SK-N-SH (cell line): ENCODE measurements around the gene ELOA. TPM values are rescaled to one million over a fixed set of nuclear protein-coding genes. Genes with fewer than 3 reads are reported as not detected.

Experiments used
- CTCF ChIA-PET: fragments of 300-600, 350-600 bp; formaldehyde crosslinking; extraction: SDS; loops from one replicate; lab custom pipeline; 2021; lab: Yijun Ruan, JAX
- POLR2A ChIA-PET: fragments of 350-600 bp; sonication (Branson Sonifier 250); formaldehyde crosslinking; extraction: SDS; loops from one replicate; lab custom pipeline; 2020; ENCODE audit warnings: antibody characterized with exemption, inconsistent platforms; lab: Yijun Ruan, JAX
- DNase-seq: peaks from one replicate; pipeline ENCODE4 v3.0.0; 2012
- H2AFZ ChIP-seq: fragments of 200-600 bp; sonication (generic); 2 replicates; pipeline ENCODE4 v1.8.1; 2016; ENCODE audit warnings: antibody characterized with exemption, mild to moderate bottlenecking, low read depth
- H3F3A ChIP-seq: fragments of 200-600 bp; sonication (generic); replicated peaks from 2 replicates; pipeline ENCODE3; 2016; ENCODE audit warnings: antibody characterized with exemption, mild to moderate bottlenecking; ENCODE audit not compliant: insufficient read depth
- H3K27ac ChIP-seq, 2 experiments: fragments of 200-500 bp in 1 of 2; fragments of 200-600 bp in 1 of 2; sonication (Bioruptor generic) in 1 of 2; sonication (generic), shearing (Covaris generic) in 1 of 2; 2 replicates each; pipeline versions ENCODE4 v1.5.1 to v1.6.1; 2014 to 2016; ENCODE audit warnings: low read depth in 2 of 2, inconsistent platforms in 1 of 2, low read length in 1 of 2, mild to moderate bottlenecking in 1 of 2, mixed read lengths in 1 of 2
- H3K27me3 ChIP-seq: fragments of 200-600 bp; sonication (generic), shearing (Covaris generic); 2 replicates; pipeline ENCODE4 v1.6.1; 2016; ENCODE audit warnings: mixed run types; ENCODE audit not compliant: insufficient read depth
- H3K36me3 ChIP-seq, 2 experiments: fragments of 200-500 bp in 1 of 2; fragments of 200-600 bp in 1 of 2; sonication (Bioruptor generic) in 1 of 2; sonication (generic) in 1 of 2; replicated peaks in 1 of 2; 2 replicates each; pipeline versions ENCODE3 to v1.5.1; 2014 to 2016; ENCODE audit warnings: low read length in 1 of 2, mild to moderate bottlenecking in 1 of 2; ENCODE audit not compliant: insufficient read depth in 2 of 2, control insufficient read depth in 1 of 2
- H3K4me1 ChIP-seq, 2 experiments: fragments of 200-500 bp in 1 of 2; fragments of 200-600 bp in 1 of 2; sonication (Bioruptor generic) in 1 of 2; sonication (generic), shearing (Covaris generic) in 1 of 2; 2 replicates each; pipeline versions ENCODE4 v1.5.1 to v1.6.1; 2014 to 2016; ENCODE audit warnings: low read depth in 1 of 2, low read length in 1 of 2, mixed run types in 1 of 2; ENCODE audit not compliant: insufficient read depth in 2 of 2, control insufficient read depth in 1 of 2
- H3K4me2 ChIP-seq: fragments of 200-600 bp; sonication (generic), shearing (Covaris generic); 2 replicates; pipeline ENCODE4 v1.6.1; 2017; ENCODE audit warnings: mixed run types
- H3K4me3 ChIP-seq, 2 experiments: fragments of 200-500 bp in 1 of 2; fragments of 200-600 bp in 1 of 2; sonication (Bioruptor generic) in 1 of 2; sonication (generic), shearing (Covaris generic) in 1 of 2; 2 replicates each; pipeline versions ENCODE4 v1.5.1 to v1.8.1; 2014 to 2016; ENCODE audit warnings: low read depth in 2 of 2, inconsistent platforms in 1 of 2, low read length in 1 of 2, mild to moderate bottlenecking in 1 of 2, mixed read lengths in 1 of 2, moderate library complexity in 1 of 2
- H3K79me2 ChIP-seq: fragments of 200-600 bp; sonication (generic); 2 replicates; pipeline ENCODE4 v1.8.1; 2017; ENCODE audit warnings: mild to moderate bottlenecking; ENCODE audit not compliant: insufficient read depth
- H3K9ac ChIP-seq: fragments of 200-600 bp; sonication (generic); 2 replicates; pipeline ENCODE4 v1.6.1; 2017; ENCODE audit warnings: mixed run types
- H3K9me2 ChIP-seq: fragments of 200-600 bp; sonication (generic); 2 replicates; pipeline ENCODE4 v1.6.1; 2017; ENCODE audit warnings: mixed run types
- H3K9me3 ChIP-seq: fragments of 200-600 bp; sonication (generic); 2 replicates; pipeline ENCODE4 v1.6.1; 2017; ENCODE audit warnings: mixed run types, mild to moderate bottlenecking, moderate library complexity
- H4K20me1 ChIP-seq: fragments of 200-600 bp; sonication (generic); 2 replicates; pipeline ENCODE4 v1.6.1; 2017; ENCODE audit warnings: mild to moderate bottlenecking, mixed run types; ENCODE audit not compliant: insufficient read depth
- CHD2 ChIP-seq: fragments of 150-350 bp; IDR thresholded peaks from 2 replicates; pipeline ENCODE4 v1.6.1; 2018; ENCODE audit warnings: low read length; ENCODE audit not compliant: partially characterized antibody
- EP300 ChIP-seq, 2 experiments: IDR thresholded peaks; 2 replicates each; pipeline versions ENCODE4 v1.4.0 to v1.6.1; 2012; ENCODE audit warnings: borderline replicate concordance in 1 of 2, low read depth in 1 of 2, low read length in 1 of 2
- GABPA ChIP-seq: IDR thresholded peaks from 2 replicates; pipeline ENCODE4 v1.4.0; 2012; ENCODE audit warnings: low read depth, mild to moderate bottlenecking
- JUND ChIP-seq: IDR thresholded peaks from 2 replicates; pipeline ENCODE4 v1.4.0; 2012
- MXI1 ChIP-seq: IDR thresholded peaks from 2 replicates; pipeline ENCODE4 v1.6.1; 2012; ENCODE audit warnings: mild to moderate bottlenecking, low read depth, low read length, improper control_type of control experiment
- NRF1 ChIP-seq: IDR thresholded peaks from 2 replicates; pipeline ENCODE4 v1.6.1; 2012; ENCODE audit warnings: low read depth, mild to moderate bottlenecking, low read length
- POLR2AphosphoS5 ChIP-seq: IDR thresholded peaks from 2 replicates; pipeline ENCODE4 v1.6.1; 2012; ENCODE audit warnings: low read depth, low read length
- RFX5 ChIP-seq: IDR thresholded peaks from 2 replicates; pipeline ENCODE4 v1.6.1; 2012; ENCODE audit warnings: mild to moderate bottlenecking, improper control_type of control experiment, low read length
- SMC3 ChIP-seq: IDR thresholded peaks from 2 replicates; pipeline ENCODE4 v1.6.1; 2012; ENCODE audit warnings: low read depth, low read length, improper control_type of control experiment
- TAF1 ChIP-seq: IDR thresholded peaks from 2 replicates; pipeline ENCODE4 v1.6.1; 2012; ENCODE audit warnings: low read depth, mild to moderate bottlenecking, low read length, moderate library complexity, borderline replicate concordance
- TCF12 ChIP-seq: IDR thresholded peaks from 2 replicates; pipeline ENCODE4 v1.4.0; 2012
- TEAD4 ChIP-seq: IDR thresholded peaks from 2 replicates; pipeline ENCODE4 v1.4.0; 2012; ENCODE audit warnings: mild to moderate bottlenecking, borderline replicate concordance; ENCODE audit not compliant: insufficient read depth
- YY1 ChIP-seq: IDR thresholded peaks from 2 replicates; pipeline ENCODE4 v1.4.0; 2012; ENCODE audit warnings: low read depth, mild to moderate bottlenecking
- WGBS: methylation state at CpG from one replicate; pipeline ENCODE4 v1.1.6; 2017; ENCODE audit warnings: low lambda C conversion rate; 5-methylcytosine and 5-hydroxymethylcytosine counted together
- polyA plus RNA-seq, 3 experiments: library from polyadenylated mRNA; depleted of rRNA; stranded (reverse); fragments of >200 nt; gene quantifications; 2 replicates each; pipeline ENCODE4 v1.2.3, GENCODE V29; 2012
- TF ChIP-seq, protein P1 (sequence below): fragments of 150-350 bp; IDR thresholded peaks from 2 replicates; pipeline ENCODE4 v1.6.1; 2017; ENCODE audit warnings: antibody characterized with exemption, low read length, low read depth, borderline replicate concordance
- TF ChIP-seq, protein P2 (sequence below): IDR thresholded peaks from 2 replicates; pipeline ENCODE4 v1.4.0; 2012; ENCODE audit warnings: low read depth
- TF ChIP-seq, protein P3 (sequence below): IDR thresholded peaks from 2 replicates; pipeline ENCODE4 v1.4.0; 2012; ENCODE audit warnings: low read depth, borderline replicate concordance

The ELOA gene
- polyA plus RNA-seq, 1 of the 3 experiments (the other 2 are of a cell fraction): 14.5 TPM

DNA sequence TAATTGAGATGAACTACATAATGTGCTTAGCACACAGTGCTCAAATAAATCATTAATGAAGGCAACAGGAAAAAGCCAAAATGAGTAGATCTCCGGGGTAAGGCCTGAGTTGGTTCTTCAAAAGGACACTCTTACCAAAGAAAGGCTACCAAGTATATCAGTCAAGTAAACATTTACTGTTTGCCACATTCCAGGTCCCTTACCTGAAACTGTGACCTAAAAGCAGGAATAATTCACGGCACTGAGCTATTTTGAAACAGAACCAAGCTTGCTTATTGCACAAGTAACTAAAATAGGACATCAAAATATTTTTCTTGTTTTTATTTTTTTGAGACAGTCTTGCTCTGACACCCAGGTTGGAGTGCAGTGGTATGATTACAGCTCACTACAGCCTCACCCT lies 32.9 kb downstream of the ELOA start:
- no peak overlapping the region for H3K4me3 ChIP-seq
- no peak overlapping the region for H3K9ac ChIP-seq
- peaks cover 21% of the 10 kb centered on the region for H3F3A ChIP-seq
- H2AFZ ChIP-seq: no peak overlapping the region
- 0 out of 2 replicates have a peak overlapping the region, but pooled peaks have one; percentile 88 for H3K4me2 ChIP-seq
- no peaks in the 10 kb centered on the region for H3K27me3 ChIP-seq
- peaks cover 18 to 21% of the 10 kb centered on the region in 2 experiments; a peak in 3 of 4 replicates for H3K4me1 ChIP-seq
- no peak overlapping the region for H3K27ac ChIP-seq
- ChIA-PET CTCF (interaction anchor here (0.8 to 1.6 kb wide), 6 partner anchors 12 to 231 kb away, joined by 3 to 8 read pairs (median 3); no protein-coding TSS in a partner anchor), POLR2A (interaction anchor here (1.5 kb wide), 1 partner anchor 24 kb away, joined by 4 read pairs; the partner anchor contains the start of gene GALE)
- no peaks in the 10 kb centered on the region for H3K9me3 ChIP-seq
- H4K20me1 ChIP-seq: peaks cover 15% of the 10 kb centered on the region
- DNase-seq: no peak
- no peaks in the 10 kb centered on the region for H3K9me2 ChIP-seq
- peaks cover 56% of the 10 kb centered on the region for H3K79me2 ChIP-seq
- H3K36me3 ChIP-seq: peaks cover 4 to 8% of the 10 kb centered on the region in 2 experiments
- 98% methylated on average over 2 of the region's 2 CpGs for WGBS
- no peak for TF ChIP-seq TEAD4
- TF ChIP-seq, protein P1, sequence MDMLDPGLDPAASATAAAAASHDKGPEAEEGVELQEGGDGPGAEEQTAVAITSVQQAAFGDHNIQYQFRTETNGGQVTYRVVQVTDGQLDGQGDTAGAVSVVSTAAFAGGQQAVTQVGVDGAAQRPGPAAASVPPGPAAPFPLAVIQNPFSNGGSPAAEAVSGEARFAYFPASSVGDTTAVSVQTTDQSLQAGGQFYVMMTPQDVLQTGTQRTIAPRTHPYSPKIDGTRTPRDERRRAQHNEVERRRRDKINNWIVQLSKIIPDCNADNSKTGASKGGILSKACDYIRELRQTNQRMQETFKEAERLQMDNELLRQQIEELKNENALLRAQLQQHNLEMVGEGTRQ: no peak
- no peak for TF ChIP-seq JUND

DNA sequence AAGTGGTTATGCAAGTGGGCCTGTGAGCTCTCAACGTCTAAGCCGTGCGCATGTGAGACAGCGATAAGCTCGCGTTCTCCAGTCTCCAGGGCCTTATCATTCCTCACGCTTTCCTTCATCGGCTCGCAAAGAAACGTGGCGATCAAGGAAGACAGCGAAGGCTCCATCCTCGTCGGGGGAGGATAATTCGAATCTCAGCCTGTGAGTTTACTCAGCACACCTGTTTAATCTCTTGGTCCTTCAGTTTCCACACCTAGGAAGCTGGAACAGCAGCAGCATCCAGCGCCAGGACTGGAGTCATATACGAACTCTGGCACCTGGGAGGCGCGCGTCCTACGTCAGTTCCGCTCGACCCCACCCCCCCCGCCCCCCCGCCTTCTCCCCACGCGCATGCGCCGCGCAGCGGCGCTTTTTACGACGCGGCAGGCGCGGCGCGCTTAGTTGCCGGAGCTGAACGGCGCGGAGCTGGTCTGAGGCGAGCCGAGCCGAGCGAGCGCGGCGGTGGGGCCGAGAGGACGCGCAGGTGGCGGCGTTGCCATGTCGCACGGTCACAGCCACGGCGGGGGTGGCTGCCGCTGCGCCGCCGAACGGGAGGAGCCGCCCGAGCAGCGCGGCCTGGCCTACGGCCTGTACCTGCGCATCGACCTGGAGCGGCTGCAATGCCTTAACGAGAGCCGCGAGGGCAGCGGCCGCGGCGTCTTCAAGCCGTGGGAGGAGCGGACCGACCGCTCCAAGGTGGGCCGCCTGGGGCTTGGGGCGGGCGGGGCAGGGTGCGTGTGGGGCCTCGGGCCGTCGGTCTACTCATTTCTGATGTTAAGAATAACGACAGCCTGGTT lies 34.9 kb downstream of the ELOA start, which contains the start of gene PITHD1:
TSS of gene PITHD1 (plus strand) at position 440 of the 836 bp plus-strand sequence. CDS start at position 538, 98 bp downstream.
- DNase-seq: peak; percentile 97
- Histone ChIP-seq H2AFZ (peak within 1 kb of the TSS; percentile 92), H4K20me1 (peaks cover 15% of the 10 kb centered on the region), H3K4me1 (peaks cover 12 to 21% of the 10 kb centered on the region in 2 experiments; a peak in 3 of 4 replicates), H3K9ac (peak within 1 kb of the TSS; percentile 73), H3K79me2 (peaks cover 74% of the 10 kb centered on the region), H3K4me3 (peak within 1 kb of the TSS; percentile 72 to 86), H3K9me2 (no peaks in the 10 kb centered on the region), H3K4me2 (peak within 1 kb of the TSS; percentile 93), H3K27ac (peak within 1 kb of the TSS; percentile 81 to 90), H3K27me3 (no peaks in the 10 kb centered on the region), H3F3A (peaks cover 17% of the 10 kb centered on the region), H3K9me3 (no peaks in the 10 kb centered on the region), H3K36me3 (peaks cover 9 to 19% of the 10 kb centered on the region in 2 experiments)
- TF ChIP-seq TEAD4 (no peak), GABPA (peak; percentile 67), CHD2 (peak; percentile 14), TAF1 (peak; percentile 83), YY1 (no peak), MXI1 (peak; percentile 92), SMC3 (no peak), RFX5 (0 out of 2 replicates have a peak, but pooled peaks have one; percentile 25), EP300 (IDR thresholded peaks at IDR 0.05; ENCODE audit: borderline replicate concordance in 1 of 2, low read depth in 1 of 2, low read length in 1 of 2) (no peak), NRF1 (peak; percentile 77), POLR2AphosphoS5 (peak; percentile 95), TCF12 (no peak)
- TF ChIP-seq, protein P2, sequence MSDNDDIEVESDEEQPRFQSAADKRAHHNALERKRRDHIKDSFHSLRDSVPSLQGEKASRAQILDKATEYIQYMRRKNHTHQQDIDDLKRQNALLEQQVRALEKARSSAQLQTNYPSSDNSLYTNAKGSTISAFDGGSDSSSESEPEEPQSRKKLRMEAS: 0 out of 2 replicates have a peak, but pooled peaks have one; percentile 75
- TF ChIP-seq, protein P3, sequence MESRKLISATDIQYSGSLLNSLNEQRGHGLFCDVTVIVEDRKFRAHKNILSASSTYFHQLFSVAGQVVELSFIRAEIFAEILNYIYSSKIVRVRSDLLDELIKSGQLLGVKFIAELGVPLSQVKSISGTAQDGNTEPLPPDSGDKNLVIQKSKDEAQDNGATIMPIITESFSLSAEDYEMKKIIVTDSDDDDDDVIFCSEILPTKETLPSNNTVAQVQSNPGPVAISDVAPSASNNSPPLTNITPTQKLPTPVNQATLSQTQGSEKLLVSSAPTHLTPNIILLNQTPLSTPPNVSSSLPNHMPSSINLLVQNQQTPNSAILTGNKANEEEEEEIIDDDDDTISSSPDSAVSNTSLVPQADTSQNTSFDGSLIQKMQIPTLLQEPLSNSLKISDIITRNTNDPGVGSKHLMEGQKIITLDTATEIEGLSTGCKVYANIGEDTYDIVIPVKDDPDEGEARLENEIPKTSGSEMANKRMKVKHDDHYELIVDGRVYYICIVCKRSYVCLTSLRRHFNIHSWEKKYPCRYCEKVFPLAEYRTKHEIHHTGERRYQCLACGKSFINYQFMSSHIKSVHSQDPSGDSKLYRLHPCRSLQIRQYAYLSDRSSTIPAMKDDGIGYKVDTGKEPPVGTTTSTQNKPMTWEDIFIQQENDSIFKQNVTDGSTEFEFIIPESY: 0 out of 2 replicates have a peak, but pooled peaks have one; percentile 20
- TF ChIP-seq, protein P1: no peak
- ChIA-PET POLR2A (interaction anchor here (0.6 to 1.6 kb wide), 11 partner anchors 11 to 220 kb away, joined by 3 to 24 read pairs (median 6); partner anchors contain the start of genes GALE and LYPLA2), CTCF (interaction anchor here (0.6 to 3.5 kb wide), 7 partner anchors 8 to 138 kb away, joined by 3 to 17 read pairs (median 3); partner anchors contain the start of genes ELOA and RPL11)
- WGBS: 0% methylated on average over 14 of the region's 91 CpGs
